NT2/D1 (cell line): ENCODE measurements around the gene GFM1.

Source experiments
- YY1 ChIP-seq: IDR thresholded peaks from 2 replicates; pipeline ENCODE4 v1.6.1; 2011; ENCODE audit not compliant: insufficient read length, insufficient read depth
- ZNF274 ChIP-seq: IDR thresholded peaks from 2 replicates; pipeline ENCODE4 v1.6.1; 2011; ENCODE audit warnings: mild to moderate bottlenecking, low read depth, low read length

- TF ChIP-seq ZNF274 (no peak), YY1 (no peak)
Observed at GRCh38 chr3:158696618-158697017, 52.3 kb downstream of the GFM1 start.
